HG03460 (cell line): ENCODE results near the gene COL18A1.
"Not testable (repeated sequence)": the region's sequence is repeated elsewhere in the genome, so short reads cannot be mapped to it uniquely, and the experiment has no call there.

Experiments used
- ATAC-seq: cut with Tn5 transposase; IDR thresholded peaks from one replicate; pipeline ENCODE4 v1.9.1; 2021; ENCODE audit not compliant: unreplicated experiment

The COL18A1 gene

GRCh38 chr21:45439901-45440461 is 35.0 kb downstream of the COL18A1 start:
- no peak for ATAC-seq

- no peak for ATAC-seq
Observed at GRCh38 chr21:45440736-45441350, 35.9 kb downstream of the COL18A1 start.

- ATAC-seq: no peak
Observed at GRCh38 chr21:45441431-45442255, 36.7 kb downstream of the COL18A1 start.

GRCh38 chr21:45442276-45442675 is 37.3 kb downstream of the COL18A1 start:
- no peak for ATAC-seq

GRCh38 chr21:45442686-45443594 is 38.0 kb downstream of the COL18A1 start:
- ATAC-seq: not testable (repeated sequence)

GRCh38 chr21:45443595-45444181 is 38.7 kb downstream of the COL18A1 start:
- ATAC-seq: no peak

GRCh38 chr21:45444385-45444784 is 39.4 kb downstream of the COL18A1 start:
- no peak for ATAC-seq

GRCh38 chr21:45445369-45445768 is 40.4 kb downstream of the COL18A1 start:
- no peak for ATAC-seq

- ATAC-seq: no peak
Observed at GRCh38 chr21:45447821-45448220, 42.9 kb downstream of the COL18A1 start.

- ATAC-seq: no peak
Observed at GRCh38 chr21:45448283-45448809, 43.4 kb downstream of the COL18A1 start.

GRCh38 chr21:45448810-45449657 is 44.1 kb downstream of the COL18A1 start:
- ATAC-seq: no peak

- no peak for ATAC-seq
Observed at GRCh38 chr21:45449658-45450422, 44.9 kb downstream of the COL18A1 start.

GRCh38 chr21:45450423-45451090 is 45.6 kb downstream of the COL18A1 start:
- no peak for ATAC-seq

GRCh38 chr21:45451091-45451740 is 46.3 kb downstream of the COL18A1 start:
- ATAC-seq: no peak

- no peak for ATAC-seq
Observed at GRCh38 chr21:45451771-45452182, 46.8 kb downstream of the COL18A1 start.

- ATAC-seq: no peak
Observed at GRCh38 chr21:45452696-45453307, 47.8 kb downstream of the COL18A1 start.

GRCh38 chr21:45453308-45453950 is 48.5 kb downstream of the COL18A1 start:
- ATAC-seq: no peak
